Measurements from ENCODE around the gene CD83.

- no peak for TF ChIP-seq CTCF (IDR thresholded peaks at IDR 0.05 in 4 of 5, conservative IDR thresholded peaks at IDR 0.05 in 1 of 5)
- no peak for TF ChIP-seq POLR2A (IDR thresholded peaks at IDR 0.05)
Measured at GRCh38 chr6:14088600-14089192, 28.9 kb upstream of the CD83 start.

Measured in gastrocnemius medialis (tissue), 4 donors.